C1 segment of cervical spinal cord (tissue), 14 donors: ENCODE results near the gene ARMC9.
"Not testable (repeated sequence)": the region's sequence is repeated elsewhere in the genome, so short reads cannot be mapped to it uniquely, and the experiment has no call there.

Experiments
- DNase-seq, 14 donors: peaks; one replicate each; lab custom pipeline; 2025; lab: John Stamatoyannopoulos, UW

Gene ARMC9

DNA sequence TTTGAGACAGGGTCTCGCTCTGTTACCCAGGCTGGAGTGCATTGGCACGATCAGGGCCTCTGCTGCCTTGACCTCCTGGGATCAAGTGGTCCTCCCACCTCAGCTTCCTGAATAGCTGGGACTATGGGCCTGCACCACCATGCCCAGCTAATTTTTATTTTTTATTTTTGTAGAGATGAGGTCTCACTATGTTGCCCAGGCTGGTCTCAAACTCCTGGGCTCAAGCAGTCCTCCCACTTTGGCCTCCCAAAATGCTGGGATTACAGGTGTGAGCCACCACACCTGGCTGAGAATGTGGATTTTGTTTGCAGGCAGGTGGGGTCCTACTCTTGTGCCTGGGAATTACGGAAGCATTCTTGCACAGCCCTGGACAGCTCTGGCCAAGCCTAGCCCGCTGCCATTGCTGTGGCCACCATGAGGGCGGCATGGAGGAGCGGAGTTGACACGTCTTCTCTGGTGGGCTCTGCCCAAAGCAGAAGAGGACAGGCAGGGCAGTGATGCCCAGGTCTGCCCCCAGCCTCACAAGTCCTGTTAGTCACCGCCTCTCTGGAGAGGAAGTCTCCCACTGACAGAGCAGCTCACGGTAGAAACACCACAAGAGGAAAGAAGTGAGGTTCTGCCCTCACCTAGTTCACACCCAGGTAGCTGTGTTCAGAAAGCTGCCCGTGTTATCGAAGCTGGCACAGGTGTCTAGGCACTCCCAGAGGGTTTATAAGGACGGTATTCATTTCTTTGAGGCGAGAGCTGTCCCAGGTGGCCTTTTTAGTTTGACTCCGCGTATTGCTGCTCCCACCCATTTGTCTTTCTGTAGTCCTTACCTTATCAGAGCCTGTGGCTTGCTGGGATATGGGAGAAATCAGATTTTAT lies 46.2 kb downstream of the ARMC9 start:
- DNase-seq = no peak

DNA sequence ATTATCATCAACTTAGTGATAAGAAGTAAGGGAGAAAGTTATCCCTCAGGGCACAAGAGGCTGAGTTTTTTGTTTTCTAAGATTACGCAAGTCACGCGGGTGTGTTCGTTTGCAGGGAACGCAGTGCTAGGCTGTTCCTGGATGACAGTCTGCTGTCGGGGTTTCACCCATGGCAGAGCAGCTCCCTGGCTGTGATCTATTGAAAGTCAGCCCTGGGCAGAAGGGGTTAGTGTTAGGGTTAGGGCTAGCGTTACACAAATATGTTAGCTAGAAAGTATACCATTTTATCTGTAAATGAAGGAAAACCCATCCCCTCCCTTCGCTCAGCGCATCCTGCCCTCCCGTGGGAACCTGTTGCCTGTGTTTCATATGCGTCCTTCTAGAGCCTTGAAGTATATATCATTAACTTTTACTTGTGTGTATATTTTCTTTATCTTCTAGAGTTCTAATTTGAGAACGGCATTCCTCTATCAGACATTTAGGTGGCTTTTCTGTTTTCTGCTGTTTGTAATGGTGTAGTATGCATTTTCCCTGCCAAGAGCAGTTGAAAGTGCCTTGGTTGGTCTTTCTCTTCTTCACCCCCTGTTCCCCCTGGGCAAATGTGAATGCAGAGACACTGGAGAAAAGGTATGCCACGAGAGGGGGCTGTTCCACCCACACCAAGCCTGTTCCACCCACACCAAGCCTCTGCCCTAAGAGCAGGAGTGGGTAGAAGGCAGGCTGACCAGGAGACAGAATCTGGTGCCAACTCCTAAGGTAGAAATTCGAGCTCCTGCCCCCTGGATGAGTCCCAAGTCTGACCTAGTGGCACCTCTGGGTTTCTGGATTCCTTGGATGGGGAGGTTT lies 47.0 kb downstream of the ARMC9 start:
- DNase-seq = no peak

DNA sequence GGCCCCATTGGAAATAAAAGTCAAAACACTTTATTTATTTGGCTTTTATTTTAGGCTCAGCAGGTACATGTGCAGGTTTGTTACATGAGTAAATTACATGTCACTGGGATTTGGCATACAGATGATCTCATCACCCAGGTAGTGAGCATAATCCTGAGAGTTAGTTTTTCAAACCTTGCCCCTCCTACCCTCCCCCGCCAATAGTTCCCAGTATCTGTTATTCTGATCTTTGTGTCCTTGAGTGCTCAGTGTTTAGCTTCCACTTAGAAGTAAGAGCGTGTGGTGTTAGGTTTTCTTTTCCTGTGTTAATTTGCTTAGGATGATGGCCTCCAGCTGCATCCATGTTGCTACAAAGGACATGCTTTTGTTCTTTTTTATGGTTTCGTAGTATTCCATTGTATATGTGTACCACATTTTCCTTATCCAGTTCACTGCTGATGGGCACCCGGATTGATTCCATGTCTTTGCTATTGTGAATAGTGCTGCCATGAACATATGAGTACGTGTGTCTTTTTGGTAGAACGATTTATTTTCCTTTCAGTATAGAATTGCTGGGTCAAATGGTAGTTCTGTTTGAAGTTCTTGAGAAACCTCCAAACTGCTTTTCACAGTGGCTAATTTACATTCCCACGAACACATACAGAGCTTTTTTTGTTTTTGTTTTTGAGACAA lies 47.9 kb downstream of the ARMC9 start:
- DNase-seq = no peak

DNA sequence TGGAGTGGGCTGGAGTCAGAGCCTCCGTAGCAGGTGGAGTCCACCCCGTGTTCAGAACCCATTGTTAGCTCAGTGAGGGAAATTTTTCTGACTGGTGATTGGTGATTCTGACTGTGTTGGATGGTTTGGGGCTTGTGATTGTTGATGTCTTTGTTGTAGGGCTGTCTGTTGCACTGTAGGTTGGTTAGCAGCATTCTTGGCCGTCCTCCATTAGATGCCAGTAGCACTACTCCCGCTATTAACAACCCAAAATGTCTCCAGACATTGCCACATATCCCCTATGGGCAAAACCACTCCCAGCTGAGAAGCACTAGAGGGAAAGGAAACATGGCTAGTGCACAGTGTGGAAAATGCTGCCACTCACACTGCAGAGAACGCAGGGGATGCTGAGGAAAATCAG lies 51.7 kb downstream of the ARMC9 start:
- DNase-seq = no peak

DNA sequence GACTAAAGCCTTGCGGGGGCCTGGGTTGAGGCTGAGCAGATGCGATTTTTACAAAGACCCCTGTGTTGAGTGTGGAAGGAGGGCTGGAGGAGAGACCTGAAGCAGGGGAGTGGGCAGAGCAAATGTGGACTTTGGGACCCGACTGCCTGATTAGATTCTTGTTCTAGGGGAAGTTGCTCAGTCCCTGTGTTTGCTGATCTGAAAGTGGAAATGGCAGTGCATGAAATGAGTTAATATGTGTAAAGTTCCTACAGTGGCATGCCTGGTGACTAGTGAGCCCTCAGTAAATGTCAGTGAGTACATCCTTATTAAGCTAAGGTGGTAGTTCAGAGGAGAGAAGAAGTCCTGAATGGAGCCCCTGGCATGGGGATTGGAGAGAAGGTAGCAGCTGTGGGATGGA lies 52.3 kb downstream of the ARMC9 start:
- DNase-seq = no peak

DNA sequence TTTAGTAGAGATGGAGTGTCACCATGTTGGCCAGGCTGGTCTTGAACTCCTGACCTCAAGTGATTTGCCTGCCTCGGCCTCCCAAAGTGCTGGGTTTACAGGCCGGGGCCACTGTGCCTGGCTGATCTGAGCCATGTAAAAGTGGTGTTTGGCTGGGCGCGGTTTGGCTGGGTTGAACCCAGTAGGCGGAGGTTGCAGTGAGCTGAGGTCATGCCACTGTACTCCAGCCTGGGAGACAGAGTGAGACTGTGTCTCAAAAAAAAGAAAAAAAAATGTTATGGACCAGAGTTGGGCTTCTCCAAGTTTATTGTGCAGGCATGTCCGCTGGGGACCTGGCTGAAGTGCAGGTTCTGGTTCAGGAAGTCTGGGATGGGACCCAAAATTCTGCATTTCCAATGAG lies 54.9 kb downstream of the ARMC9 start:
- not testable (repeated sequence) for DNase-seq

DNA sequence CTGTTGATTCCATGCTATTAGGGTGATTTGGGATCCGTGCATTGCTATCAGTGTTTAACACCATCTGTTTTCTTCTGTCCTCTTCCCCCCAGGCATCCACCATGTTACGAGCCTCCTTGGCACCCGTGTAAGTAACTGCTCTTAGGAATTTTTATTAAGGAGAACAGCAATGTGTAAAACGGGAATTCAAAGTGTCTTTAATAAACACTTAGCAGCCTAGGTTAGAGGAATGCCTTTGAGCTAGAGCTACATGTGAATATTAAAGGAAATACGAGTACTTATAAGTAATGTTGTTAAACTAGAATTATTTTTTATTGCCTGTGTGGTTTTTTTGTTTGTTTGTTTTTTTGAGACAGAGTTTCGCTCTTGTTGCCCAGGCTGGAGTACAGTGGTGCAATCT lies 58.1 kb downstream of the ARMC9 start:
- no peak for DNase-seq

DNA sequence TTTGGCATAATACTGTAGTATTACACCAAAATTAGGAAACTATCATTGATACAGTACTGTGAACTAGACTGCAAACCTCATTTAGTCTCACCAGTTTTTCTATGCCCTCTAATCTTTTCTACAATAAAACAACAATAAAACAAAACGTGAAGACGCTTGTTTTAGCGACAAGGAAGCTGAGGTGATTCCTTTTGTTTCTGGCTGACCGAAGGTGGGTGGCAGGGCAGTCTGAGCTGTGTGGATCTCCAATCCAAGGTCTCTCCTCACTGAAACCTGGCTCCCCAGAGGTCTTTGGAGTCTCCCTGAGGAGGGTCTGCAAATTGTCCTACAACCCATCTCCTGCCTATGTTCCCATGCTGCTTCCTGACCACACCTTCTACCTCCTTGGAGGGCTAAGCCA lies 59.3 kb downstream of the ARMC9 start:
- DNase-seq = no peak

DNA sequence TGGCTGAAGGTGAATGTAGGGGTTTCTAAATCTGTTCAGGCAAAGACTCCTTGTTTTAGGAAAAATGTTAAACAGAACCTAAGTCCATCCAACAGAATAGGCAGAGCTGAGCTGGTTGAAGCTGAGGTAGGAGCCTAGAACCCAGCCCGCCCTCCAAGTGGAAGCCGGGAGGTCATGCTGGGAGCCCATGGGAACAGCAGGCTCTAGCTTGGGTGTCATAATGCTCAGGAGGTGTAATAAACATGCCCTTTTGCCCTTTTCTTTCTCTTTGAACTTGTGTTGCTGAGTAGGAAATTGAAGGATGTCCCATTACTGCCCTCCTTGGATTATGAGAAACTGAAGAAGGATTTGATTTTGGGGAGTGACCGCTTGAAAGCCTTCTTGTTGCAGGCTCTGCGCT lies 60.3 kb downstream of the ARMC9 start:
- no peak for DNase-seq

DNA sequence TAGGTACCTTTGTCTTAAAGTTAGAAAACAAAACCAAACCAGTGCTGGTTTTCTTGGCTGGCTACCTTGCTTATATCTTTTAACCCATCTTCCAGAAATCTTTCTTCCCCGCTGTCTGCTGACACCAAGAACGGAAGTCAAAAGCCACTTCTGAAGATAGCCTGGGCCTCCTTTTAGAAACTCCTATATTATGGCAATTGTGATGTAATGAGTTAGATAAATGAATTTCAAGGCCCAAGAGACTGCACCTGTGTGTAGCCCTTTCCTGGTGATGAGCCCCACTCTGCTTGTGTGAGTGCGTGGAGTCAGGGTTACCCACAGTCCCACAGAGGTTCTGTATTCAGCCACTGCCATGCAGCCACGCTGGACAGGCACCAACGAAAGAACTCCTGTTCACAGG lies 60.7 kb downstream of the ARMC9 start:
- DNase-seq = no peak

DNA sequence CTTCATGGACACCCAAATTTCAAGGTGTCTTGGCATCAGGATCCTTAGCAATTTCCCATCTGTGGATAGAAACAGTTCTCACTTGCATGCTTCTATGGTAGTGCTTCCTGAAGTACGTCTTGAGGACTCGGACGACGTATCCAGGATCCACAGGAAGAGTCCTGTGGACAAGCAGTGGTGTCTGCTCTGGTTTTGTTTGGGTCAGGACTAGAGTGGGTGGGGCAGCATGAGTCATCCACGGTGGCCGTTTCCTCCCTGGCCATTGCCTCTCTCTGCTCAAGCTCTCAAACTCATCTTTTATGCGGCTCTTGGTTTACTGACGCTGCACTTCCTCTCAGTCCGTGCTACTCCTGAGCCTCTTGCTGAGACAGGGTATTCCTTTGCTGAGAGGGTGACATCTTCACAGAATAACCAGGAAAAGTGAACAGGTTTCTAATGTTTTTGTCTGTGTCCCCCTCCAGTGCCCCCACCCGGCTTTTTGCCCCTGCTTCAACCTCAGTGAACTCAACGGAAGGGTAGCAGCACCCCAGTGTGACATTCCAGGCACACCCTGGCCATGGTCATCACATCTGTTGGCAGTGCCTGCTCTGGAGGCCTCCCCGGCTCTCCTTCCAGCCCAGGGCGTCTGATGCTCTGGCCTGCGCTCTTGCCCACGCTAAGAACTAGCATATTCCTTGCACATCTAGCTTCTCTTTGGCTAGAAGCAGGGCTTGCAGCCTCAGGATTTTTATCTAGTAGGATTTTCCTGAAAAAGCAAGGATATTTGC lies 62.2 kb downstream of the ARMC9 start:
- no peak for DNase-seq

DNA sequence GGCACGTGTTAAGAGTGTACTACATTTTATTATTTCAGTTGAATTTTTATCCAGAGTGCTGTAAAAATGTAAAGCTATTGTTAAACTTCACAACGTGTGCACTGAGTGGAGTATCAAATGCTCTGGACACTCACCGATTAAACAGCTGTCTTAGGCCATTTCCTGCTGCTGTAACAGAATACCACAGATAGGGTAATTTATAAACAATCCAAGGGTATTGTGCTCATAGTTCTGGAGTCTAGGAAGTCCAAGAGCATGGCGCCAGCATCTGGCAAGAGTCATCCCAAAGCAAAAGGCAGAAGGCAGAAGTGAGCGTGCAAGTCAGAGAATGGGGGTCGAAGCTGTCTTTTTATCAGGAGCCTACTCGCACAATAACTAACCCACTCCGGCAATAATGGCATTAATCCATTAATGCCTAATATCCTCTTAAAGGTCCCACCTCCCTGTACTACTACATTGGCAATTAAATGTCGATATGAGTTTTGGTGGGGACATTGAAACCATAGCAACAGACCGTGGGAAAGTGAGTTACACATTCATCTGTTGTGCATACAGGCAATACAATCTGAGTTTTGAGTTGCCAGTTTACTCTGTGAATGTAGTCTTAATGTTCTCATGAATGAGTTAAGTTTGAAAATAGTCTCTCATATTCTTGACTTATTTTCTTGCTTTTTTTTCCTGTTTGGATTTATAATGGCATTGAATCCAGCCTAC lies 64.8 kb downstream of the ARMC9 start:
- DNase-seq = no peak

DNA sequence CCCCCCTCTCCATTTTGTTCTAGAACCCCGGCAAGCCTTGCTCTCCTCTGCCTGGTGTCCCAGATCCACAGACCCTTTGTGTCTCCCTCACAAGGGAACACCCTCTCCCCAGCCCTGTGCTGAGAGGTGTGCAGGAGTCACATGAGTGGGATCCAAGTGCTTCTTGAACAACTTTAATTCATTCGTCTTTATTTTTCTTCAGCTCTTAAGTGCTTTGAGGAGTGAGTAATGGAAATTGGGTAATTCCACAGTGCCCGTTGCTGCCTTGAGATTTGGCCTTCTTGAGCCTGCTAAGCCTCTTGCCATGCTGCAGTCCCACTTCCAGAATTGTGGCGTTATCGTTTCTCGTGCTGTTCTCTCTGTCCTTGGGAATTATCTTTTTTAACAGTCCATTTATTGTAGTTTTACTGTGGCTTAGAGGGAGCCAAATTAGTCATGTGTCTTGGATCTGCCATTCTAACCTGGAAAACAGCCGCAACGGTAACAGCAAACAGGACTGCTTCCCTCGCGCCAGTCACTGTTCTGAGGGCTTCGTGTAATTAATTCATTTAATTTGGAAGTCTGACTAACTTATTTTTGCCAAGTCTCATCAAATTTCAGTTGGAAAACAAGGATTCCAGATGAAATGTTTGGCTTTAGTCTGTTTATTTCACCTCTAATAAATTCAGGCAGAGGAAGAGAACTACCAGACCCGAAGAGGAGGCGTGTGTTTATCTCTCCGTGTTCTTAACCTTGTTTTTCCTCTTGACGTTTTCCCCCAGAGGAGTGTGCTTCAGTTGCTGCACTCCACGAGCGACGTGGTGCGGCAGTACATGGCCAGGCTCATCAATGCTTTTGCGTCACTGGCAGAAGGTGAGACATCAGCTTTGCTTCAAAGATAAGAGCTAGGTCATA lies 72.0 kb downstream of the ARMC9 start:
- DNase-seq = no peak

DNA sequence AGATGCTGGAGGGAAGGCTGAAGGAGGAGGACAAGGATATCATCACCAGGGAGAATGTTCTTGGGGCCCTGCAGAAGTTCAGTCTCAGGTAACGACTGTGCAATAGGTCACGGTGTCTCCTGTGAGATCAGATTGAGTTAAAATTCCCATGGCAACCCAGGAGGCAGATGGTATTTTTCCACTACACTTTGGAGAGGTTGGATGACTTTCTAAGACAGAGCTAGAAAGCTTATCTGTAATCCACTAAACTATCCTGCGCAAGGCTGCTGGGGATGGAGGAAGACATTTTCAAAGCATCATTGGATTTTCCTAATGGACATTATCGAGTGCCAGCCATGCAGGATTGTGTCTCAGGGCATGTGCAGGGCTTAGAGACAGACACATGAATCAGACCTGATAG lies 74.6 kb downstream of the ARMC9 start:
- no peak for DNase-seq

DNA sequence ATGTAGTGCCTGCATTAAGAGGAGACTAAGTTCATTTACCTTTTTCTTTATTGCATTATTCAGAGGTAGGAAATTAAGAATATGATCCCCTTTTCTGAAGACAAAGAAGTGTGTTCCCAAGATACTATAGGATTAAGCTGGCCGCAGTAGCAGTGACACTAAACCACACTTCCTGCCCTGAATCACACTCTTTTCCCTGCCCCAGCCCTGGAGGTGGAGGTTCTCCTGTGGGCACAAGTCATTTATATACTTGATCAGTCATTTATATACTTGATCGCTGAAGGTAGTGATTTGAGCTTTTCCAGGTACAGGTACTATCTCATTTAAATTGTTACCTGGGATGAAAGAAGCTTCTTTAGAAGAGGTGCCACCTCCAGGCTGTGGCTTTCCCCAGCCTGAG lies 78.6 kb downstream of the ARMC9 start:
- DNase-seq = no peak

DNA sequence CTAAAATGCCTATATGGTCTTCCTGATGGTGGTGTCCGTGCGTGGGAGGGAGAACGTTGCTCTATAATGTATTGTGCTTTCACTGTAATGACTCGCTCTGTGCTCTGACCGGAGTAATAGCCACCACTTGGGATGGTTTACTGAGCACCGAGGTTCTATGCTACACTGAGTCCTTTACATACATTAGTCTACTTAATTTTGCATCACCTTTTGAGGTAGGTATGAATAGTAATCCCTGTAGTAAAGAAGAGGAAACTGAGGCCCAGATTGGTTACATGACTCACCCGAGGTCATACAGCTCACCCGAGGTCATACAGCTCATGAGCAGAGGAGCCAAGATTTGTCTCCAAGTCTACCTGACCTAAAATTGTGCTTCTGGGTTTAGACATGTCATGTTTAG lies 79.5 kb downstream of the ARMC9 start:
- no peak for DNase-seq

DNA sequence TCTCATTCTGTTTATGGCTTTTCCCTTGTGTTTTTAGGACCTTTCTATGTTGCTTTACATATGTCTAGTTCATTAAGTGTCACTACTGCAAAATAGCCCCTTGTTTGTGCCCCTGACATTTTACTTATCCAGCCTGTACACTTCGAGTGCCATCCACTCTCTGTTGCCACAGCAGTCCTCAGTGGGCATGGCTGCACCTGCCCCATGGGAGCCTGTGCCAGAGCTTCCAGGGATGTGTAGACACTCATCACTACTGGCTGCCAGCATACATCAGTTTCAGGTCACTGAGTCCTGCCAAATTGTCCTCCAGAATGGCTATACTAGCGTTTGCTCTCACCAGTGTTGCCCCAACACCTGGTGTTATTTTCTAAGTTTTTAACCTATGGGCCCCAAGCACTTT lies 80.4 kb downstream of the ARMC9 start:
- DNase-seq = no peak

DNA sequence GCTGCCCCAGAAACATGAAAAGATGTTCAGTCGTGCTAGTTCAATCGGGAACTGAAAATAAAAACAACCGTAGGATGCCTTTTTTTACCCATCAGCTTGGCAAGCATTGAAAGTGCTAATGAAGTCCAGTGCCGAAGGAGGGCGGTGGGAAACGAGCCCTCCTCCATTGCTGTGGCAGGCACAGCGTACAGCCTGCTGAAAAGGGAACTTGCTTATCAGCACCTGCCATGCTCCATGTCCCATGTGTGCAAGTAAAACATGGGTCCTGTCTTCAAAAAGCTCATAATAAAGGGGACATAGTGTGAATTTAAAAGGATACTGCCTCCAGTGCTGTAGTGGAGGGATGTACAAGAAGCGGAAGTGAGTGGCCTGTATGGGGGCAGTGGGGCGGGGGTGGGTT lies 82.4 kb downstream of the ARMC9 start:
- no peak for DNase-seq

DNA sequence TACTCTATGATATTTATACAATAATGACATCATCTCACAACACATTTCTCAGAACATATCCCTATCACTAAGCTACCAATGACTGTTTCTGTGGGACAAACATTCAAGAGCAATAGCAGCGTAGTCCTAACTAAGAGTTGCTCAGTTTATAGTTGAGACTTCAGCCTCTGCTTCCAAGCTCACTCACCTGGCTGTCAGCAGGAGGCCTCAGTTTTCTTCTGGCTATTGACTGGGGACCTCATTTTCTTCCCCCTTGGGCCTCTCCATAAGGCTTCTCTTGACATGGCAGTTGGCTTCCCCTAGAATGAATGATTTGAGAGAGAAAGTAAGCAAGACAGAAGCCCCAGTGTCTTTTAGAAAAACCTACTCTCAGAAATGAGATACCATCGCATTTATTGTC lies 85.9 kb downstream of the ARMC9 start:
- no peak for DNase-seq

DNA sequence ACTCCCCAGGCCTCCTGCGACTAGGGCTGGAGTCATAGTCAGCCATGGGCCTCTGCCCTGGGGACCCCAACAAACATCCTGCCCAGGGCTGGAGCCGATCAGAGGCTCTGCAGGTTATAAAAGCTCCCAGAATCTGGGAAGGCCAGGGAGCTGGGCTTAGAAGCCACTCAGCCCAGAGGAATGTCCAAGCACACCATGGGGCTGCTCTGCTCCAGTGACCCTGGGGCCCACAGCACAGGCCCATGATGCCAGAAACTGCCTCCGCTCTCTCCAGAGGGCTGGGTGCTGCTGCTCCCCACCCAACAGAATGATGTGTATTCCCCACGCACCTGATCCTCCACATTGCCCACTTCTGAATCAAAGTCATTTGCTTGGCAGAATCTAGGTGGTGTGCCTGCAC lies 88.5 kb downstream of the ARMC9 start:
- no peak for DNase-seq
